Progenitor cell of endocrine pancreas (in vitro differentiated cells): ENCODE data around the gene MEST. TPM values are rescaled to one million over a fixed set of nuclear protein-coding genes. Genes with fewer than 3 reads are reported as not detected.
"Not testable (repeated sequence)": the region's sequence is repeated elsewhere in the genome, so short reads cannot be mapped to it uniquely, and the experiment has no call there.

Experiments
- DNase-seq: peaks from one replicate; pipeline ENCODE4 v3.0.0; 2021; ENCODE audit warnings: low spot score; ENCODE audit not compliant: unreplicated experiment
- H3K27ac Mint-ChIP-seq: 2 replicates; pipeline ENCODE4 v1.8.0; 2021; ENCODE audit warnings: mild to moderate bottlenecking, moderate library complexity, mixed read lengths
- H3K27me3 Mint-ChIP-seq: 2 replicates; pipeline ENCODE4 v1.8.0; 2021; ENCODE audit warnings: mixed read lengths
- H3K36me3 Mint-ChIP-seq: 2 replicates; pipeline ENCODE4 v1.8.0; 2022; ENCODE audit warnings: mixed read lengths; ENCODE audit not compliant: insufficient read depth
- H3K4me1 Mint-ChIP-seq: 2 replicates; pipeline ENCODE4 v1.8.0; 2021; ENCODE audit warnings: low read depth, mixed read lengths
- H3K4me3 Mint-ChIP-seq: 2 replicates; pipeline ENCODE4 v1.8.0; 2021; ENCODE audit warnings: low read depth, mild to moderate bottlenecking, moderate library complexity, mixed read lengths
- H3K9me3 Mint-ChIP-seq: 2 replicates; pipeline ENCODE4 v1.8.0; 2021; ENCODE audit warnings: low read depth, mixed read lengths
- total RNA-seq: library from RNA; stranded (reverse); gene quantifications from 2 replicates; pipeline ENCODE4 v1.2.1, GENCODE V29; 2021
- TF ChIP-seq, protein P1 (sequence below): fragments of 200-600 bp; sonication (generic); IDR thresholded peaks from one replicate; pipeline ENCODE4 v1.5.0; 2021; ENCODE audit warnings: antibody characterized with exemption, mild to moderate bottlenecking; ENCODE audit not compliant: unreplicated experiment

MEST gene
- total RNA-seq, 1 donor from 2014 or later: 628 TPM

DNA sequence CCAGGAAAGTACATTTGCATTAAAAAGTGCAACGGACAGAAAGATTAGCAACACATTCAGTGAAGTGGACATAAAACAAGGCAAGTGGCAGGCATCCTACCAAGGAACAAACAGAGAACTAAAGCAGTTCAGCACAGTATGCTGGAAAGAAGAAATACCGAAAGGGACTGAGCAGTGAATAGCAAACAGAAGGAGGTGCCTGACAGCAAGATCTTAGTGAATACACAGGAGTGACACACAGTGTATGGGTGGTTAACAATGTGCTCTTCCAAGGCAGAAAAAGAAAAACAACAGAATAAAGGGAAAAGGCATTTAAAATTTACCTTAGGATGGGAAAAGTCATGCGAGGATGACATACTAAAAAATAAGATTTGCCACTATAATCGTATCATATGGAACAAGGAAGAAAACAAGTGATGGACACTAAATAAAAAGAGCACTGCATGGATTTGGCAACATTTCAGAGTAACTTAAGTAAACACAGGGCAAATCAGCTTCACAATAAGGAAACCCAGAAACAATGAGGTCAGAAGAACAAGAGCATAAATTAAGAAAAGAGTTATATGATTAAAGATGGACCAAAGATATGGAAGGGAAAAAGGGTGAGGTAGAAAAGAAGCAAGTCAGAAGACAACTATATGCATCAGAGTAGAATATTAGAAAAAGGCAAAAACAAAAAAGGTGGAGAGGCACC, 29.5 kb downstream of the MEST start:
- TF ChIP-seq, protein P1, sequence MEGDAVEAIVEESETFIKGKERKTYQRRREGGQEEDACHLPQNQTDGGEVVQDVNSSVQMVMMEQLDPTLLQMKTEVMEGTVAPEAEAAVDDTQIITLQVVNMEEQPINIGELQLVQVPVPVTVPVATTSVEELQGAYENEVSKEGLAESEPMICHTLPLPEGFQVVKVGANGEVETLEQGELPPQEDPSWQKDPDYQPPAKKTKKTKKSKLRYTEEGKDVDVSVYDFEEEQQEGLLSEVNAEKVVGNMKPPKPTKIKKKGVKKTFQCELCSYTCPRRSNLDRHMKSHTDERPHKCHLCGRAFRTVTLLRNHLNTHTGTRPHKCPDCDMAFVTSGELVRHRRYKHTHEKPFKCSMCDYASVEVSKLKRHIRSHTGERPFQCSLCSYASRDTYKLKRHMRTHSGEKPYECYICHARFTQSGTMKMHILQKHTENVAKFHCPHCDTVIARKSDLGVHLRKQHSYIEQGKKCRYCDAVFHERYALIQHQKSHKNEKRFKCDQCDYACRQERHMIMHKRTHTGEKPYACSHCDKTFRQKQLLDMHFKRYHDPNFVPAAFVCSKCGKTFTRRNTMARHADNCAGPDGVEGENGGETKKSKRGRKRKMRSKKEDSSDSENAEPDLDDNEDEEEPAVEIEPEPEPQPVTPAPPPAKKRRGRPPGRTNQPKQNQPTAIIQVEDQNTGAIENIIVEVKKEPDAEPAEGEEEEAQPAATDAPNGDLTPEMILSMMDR: no peak
- Mint-ChIP-seq H3K27ac (no peak overlapping the region), H3K4me1 (no peaks in the 10 kb centered on the region), H3K27me3 (no peaks in the 10 kb centered on the region), H3K4me3 (no peak overlapping the region), H3K36me3 (no peaks in the 10 kb centered on the region), H3K9me3 (no peaks in the 10 kb centered on the region)
- DNase-seq: no peak

DNA sequence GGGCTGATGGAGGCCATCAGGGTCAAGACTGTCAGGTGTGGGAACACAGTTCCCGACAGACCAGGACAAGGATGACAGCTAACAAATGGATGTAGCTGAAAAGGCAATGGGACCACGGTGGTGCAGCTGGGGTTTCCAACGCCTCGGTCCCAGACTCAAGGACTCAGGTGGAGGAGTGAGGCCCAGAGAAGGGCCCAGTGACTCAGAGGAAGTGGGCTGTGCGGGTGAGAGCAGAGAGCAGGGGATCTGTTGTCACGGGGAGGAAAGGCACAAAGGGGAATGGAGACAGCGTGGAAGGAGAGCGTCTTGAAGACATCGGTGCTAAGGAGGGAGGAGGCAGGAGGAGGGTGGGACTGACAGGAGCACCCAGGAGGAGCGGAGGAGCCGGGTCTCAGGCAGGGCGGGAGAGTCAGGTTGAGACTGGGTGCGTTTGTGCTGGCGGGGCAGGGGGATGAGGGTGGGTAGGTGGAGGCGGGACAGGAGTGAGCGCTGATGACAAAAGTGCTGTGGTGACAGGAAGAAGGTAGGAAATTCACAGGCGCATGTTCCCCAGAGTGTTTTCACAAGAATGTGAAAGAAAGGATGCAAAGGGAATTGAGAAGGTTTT, 31.7 kb downstream of the MEST start:
- DNase-seq, H3K27me3 Mint-ChIP-seq, H3K4me1 Mint-ChIP-seq, H3K27ac Mint-ChIP-seq, H3K9me3 Mint-ChIP-seq, H3K4me3 Mint-ChIP-seq, H3K36me3 Mint-ChIP-seq: not testable (repeated sequence)

DNA sequence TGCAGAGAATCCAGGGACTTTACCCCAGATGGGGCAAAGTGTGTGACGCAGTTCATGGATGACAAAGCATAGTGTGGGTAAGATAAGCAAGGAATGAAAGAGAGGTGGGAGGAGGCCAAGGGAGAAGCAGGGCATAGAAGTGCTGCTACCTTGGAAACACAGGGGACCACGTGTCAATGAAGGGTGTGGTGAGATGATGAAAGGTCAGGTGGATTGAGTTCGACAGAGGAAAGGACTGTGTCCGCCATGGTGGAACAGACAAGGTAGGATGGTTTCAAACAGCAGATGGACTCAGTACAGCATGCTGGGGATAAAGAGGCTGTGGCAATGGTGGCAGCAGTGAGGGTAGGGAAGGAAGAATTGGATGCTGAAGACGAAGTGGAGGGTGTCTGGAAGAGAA, 32.7 kb downstream of the MEST start:
- H3K27me3 Mint-ChIP-seq: no peaks in the 10 kb centered on the region
- DNase-seq: no peak
- H3K27ac Mint-ChIP-seq: no peak overlapping the region
- no peaks in the 10 kb centered on the region for H3K9me3 Mint-ChIP-seq
- TF ChIP-seq, protein P1: no peak
- H3K4me3 Mint-ChIP-seq: no peak overlapping the region
- peaks cover under 1% of the 10 kb centered on the region for H3K36me3 Mint-ChIP-seq
- H3K4me1 Mint-ChIP-seq: no peaks in the 10 kb centered on the region

DNA sequence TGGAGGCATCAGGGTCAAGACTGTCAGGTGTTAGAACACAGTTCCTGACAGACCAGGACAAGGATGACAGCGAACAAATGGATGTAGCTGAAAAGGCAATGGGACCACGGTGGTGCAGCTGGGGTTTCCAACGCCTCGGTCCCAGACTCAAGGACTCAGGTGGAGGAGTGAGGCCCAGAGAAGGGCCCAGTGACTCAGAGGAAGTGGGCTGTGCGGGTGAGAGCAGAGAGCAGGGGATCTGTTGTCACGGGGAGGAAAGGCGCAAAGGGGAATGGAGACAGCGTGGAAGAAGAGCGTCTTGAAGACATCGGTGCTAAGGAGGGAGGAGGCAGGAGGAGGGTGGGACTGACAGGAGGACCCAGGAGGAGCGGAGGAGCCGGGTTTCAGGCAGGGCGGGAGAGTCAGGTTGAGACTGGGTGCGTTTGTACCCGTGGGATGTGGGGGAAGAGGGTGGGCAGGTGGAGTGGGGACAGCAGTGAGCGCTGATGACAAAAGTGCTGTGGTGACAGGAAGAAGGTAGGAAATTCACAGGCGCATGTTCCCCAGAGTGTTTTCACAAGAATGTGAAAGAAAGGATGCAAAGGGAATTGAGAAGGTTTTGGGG, 36.0 kb downstream of the MEST start:
- H3K36me3 Mint-ChIP-seq: not testable (repeated sequence)

DNA sequence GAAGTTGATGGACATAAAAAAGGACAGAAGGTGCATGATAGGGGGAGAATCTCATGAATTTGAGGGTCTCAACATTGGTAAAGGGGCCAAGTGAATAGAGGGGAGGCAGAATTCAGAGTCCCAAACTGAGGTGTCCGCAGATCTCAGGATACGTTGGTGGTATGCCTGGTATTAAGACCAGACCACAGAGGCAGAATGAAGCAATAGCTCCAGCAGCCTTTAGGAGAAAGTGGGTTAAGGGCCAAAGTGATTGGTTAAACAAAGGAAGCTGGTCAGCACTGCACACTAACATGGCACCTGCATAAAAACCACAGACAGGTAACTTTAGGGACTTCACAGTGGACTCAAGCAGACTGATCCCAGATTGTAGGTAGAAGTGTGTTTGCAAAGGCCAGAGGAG, 37.5 kb downstream of the MEST start:
- no peaks in the 10 kb centered on the region for H3K4me1 Mint-ChIP-seq
- no peak for DNase-seq
- TF ChIP-seq, protein P1: no peak
- peaks cover 5% of the 10 kb centered on the region for H3K36me3 Mint-ChIP-seq
- H3K27me3 Mint-ChIP-seq: no peaks in the 10 kb centered on the region
- H3K9me3 Mint-ChIP-seq: no peaks in the 10 kb centered on the region
- no peak overlapping the region for H3K4me3 Mint-ChIP-seq
- H3K27ac Mint-ChIP-seq: no peak overlapping the region

More for the DNA sequence above, 36.0 kb downstream of the MEST start:
- DNase-seq, H3K4me3 Mint-ChIP-seq, H3K4me1 Mint-ChIP-seq, H3K27me3 Mint-ChIP-seq, H3K27ac Mint-ChIP-seq, H3K9me3 Mint-ChIP-seq: not testable (repeated sequence)

DNA sequence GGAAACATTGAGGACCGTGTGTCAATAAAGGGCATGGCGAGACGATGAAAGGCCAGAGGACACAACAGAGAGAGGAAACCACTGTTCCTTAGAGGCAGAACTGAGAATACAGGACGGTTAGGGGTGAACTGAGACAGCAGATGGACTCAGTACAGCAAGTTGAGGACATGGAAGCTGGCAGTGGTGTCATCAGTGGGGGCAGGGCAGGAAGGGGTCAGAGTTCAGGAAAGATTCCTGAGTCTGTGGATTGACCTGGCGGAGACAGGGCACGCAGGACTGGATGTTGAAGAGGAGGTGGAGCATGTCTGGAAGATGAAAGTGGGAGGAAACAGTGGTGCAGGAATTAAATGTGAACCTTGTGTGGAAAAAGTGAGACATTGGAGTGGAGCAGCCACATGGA, 46.0 kb downstream of the MEST start:
- not testable (repeated sequence) for H3K9me3 Mint-ChIP-seq

DNA sequence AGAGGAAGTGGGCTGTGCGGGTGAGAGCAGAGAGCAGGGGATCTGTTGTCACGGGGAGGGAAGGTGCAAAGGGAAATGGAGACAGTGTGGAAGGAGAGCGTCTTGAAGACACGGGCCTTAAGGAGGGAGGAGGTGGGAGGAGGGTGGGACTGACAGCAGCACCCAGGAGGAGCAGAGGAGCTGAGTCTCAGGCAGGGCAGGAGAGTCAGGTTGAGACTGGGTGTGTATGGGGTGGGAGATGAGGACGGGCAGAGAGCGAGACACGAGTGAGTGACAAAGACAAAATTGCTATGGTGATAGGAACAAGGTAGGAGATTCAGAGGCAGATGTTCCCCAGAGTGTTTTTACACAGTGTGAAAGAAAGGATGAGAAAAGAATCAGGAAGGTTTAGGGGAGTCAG, 49.4 kb downstream of the MEST start:
- H3K9me3 Mint-ChIP-seq, H3K27me3 Mint-ChIP-seq, DNase-seq, H3K27ac Mint-ChIP-seq, H3K4me3 Mint-ChIP-seq: not testable (repeated sequence)
- H3K4me1 Mint-ChIP-seq: peaks cover 12% of the 10 kb centered on the region
- peaks cover 11% of the 10 kb centered on the region for H3K36me3 Mint-ChIP-seq

More for the DNA sequence above, 46.0 kb downstream of the MEST start:
- DNase-seq, H3K36me3 Mint-ChIP-seq, H3K4me3 Mint-ChIP-seq, H3K27ac Mint-ChIP-seq, H3K27me3 Mint-ChIP-seq, H3K4me1 Mint-ChIP-seq: not testable (repeated sequence)

DNA sequence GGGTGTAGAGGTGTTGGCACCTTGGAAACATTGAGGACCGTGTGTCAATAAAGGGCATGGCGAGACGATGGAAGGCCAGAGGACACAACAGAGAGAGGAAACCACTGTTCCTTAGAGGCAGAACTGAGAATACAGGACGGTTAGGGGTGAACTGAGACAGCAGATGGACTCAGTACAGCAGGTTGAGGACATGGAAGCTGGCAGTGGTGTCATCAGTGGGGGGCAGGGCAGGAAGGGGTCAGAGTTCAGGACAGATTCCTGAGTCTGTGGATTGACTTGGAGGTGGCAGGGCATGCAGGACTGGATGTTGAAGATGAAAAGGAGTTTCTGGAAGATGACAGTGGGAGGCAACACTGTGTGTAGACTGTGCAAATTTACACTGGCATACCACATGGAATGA, 50.4 kb downstream of the MEST start:
- not testable (repeated sequence) for H3K36me3 Mint-ChIP-seq, DNase-seq, H3K27ac Mint-ChIP-seq, H3K27me3 Mint-ChIP-seq, H3K4me3 Mint-ChIP-seq, H3K9me3 Mint-ChIP-seq
- H3K4me1 Mint-ChIP-seq: peaks cover 12% of the 10 kb centered on the region
